SK-N-SH (cell line): ENCODE results near the gene USP34. TPM values are rescaled to one million over a fixed set of nuclear protein-coding genes. Genes with fewer than 3 reads are reported as not detected.
"Not testable (repeated sequence)": the region's sequence is repeated elsewhere in the genome, so short reads cannot be mapped to it uniquely, and the experiment has no call there.

ENCODE experiments used
- CTCF ChIA-PET: fragments of 300-600, 350-600 bp; formaldehyde crosslinking; extraction: SDS; loops from one replicate; lab custom pipeline; 2021; lab: Yijun Ruan, JAX
- POLR2A ChIA-PET: fragments of 350-600 bp; sonication (Branson Sonifier 250); formaldehyde crosslinking; extraction: SDS; loops from one replicate; lab custom pipeline; 2020; ENCODE audit warnings: antibody characterized with exemption, inconsistent platforms; lab: Yijun Ruan, JAX
- DNase-seq: peaks from one replicate; pipeline ENCODE4 v3.0.0; 2012
- H2AFZ ChIP-seq: fragments of 200-600 bp; sonication (generic); 2 replicates; pipeline ENCODE4 v1.8.1; 2016; ENCODE audit warnings: antibody characterized with exemption, mild to moderate bottlenecking, low read depth
- H3F3A ChIP-seq: fragments of 200-600 bp; sonication (generic); replicated peaks from 2 replicates; pipeline ENCODE3; 2016; ENCODE audit warnings: antibody characterized with exemption, mild to moderate bottlenecking; ENCODE audit not compliant: insufficient read depth
- H3K27ac ChIP-seq, 2 experiments: fragments of 200-500 bp in 1 of 2; fragments of 200-600 bp in 1 of 2; sonication (Bioruptor generic) in 1 of 2; sonication (generic), shearing (Covaris generic) in 1 of 2; 2 replicates each; pipeline versions ENCODE4 v1.5.1 to v1.6.1; 2014 to 2016; ENCODE audit warnings: low read depth in 2 of 2, inconsistent platforms in 1 of 2, low read length in 1 of 2, mild to moderate bottlenecking in 1 of 2, mixed read lengths in 1 of 2
- H3K27me3 ChIP-seq: fragments of 200-600 bp; sonication (generic), shearing (Covaris generic); 2 replicates; pipeline ENCODE4 v1.6.1; 2016; ENCODE audit warnings: mixed run types; ENCODE audit not compliant: insufficient read depth
- H3K36me3 ChIP-seq, 2 experiments: fragments of 200-500 bp in 1 of 2; fragments of 200-600 bp in 1 of 2; sonication (Bioruptor generic) in 1 of 2; sonication (generic) in 1 of 2; replicated peaks in 1 of 2; 2 replicates each; pipeline versions ENCODE3 to v1.5.1; 2014 to 2016; ENCODE audit warnings: low read length in 1 of 2, mild to moderate bottlenecking in 1 of 2; ENCODE audit not compliant: insufficient read depth in 2 of 2, control insufficient read depth in 1 of 2
- H3K4me1 ChIP-seq, 2 experiments: fragments of 200-500 bp in 1 of 2; fragments of 200-600 bp in 1 of 2; sonication (Bioruptor generic) in 1 of 2; sonication (generic), shearing (Covaris generic) in 1 of 2; 2 replicates each; pipeline versions ENCODE4 v1.5.1 to v1.6.1; 2014 to 2016; ENCODE audit warnings: low read depth in 1 of 2, low read length in 1 of 2, mixed run types in 1 of 2; ENCODE audit not compliant: insufficient read depth in 2 of 2, control insufficient read depth in 1 of 2
- H3K4me2 ChIP-seq: fragments of 200-600 bp; sonication (generic), shearing (Covaris generic); 2 replicates; pipeline ENCODE4 v1.6.1; 2017; ENCODE audit warnings: mixed run types
- H3K4me3 ChIP-seq, 2 experiments: fragments of 200-500 bp in 1 of 2; fragments of 200-600 bp in 1 of 2; sonication (Bioruptor generic) in 1 of 2; sonication (generic), shearing (Covaris generic) in 1 of 2; 2 replicates each; pipeline versions ENCODE4 v1.5.1 to v1.8.1; 2014 to 2016; ENCODE audit warnings: low read depth in 2 of 2, inconsistent platforms in 1 of 2, low read length in 1 of 2, mild to moderate bottlenecking in 1 of 2, mixed read lengths in 1 of 2, moderate library complexity in 1 of 2
- H3K79me2 ChIP-seq: fragments of 200-600 bp; sonication (generic); 2 replicates; pipeline ENCODE4 v1.8.1; 2017; ENCODE audit warnings: mild to moderate bottlenecking; ENCODE audit not compliant: insufficient read depth
- H3K9ac ChIP-seq: fragments of 200-600 bp; sonication (generic); 2 replicates; pipeline ENCODE4 v1.6.1; 2017; ENCODE audit warnings: mixed run types
- H3K9me2 ChIP-seq: fragments of 200-600 bp; sonication (generic); 2 replicates; pipeline ENCODE4 v1.6.1; 2017; ENCODE audit warnings: mixed run types
- H3K9me3 ChIP-seq: fragments of 200-600 bp; sonication (generic); 2 replicates; pipeline ENCODE4 v1.6.1; 2017; ENCODE audit warnings: mixed run types, mild to moderate bottlenecking, moderate library complexity
- H4K20me1 ChIP-seq: fragments of 200-600 bp; sonication (generic); 2 replicates; pipeline ENCODE4 v1.6.1; 2017; ENCODE audit warnings: mild to moderate bottlenecking, mixed run types; ENCODE audit not compliant: insufficient read depth
- CHD2 ChIP-seq: fragments of 150-350 bp; IDR thresholded peaks from 2 replicates; pipeline ENCODE4 v1.6.1; 2018; ENCODE audit warnings: low read length; ENCODE audit not compliant: partially characterized antibody
- EP300 ChIP-seq, 2 experiments: IDR thresholded peaks; 2 replicates each; pipeline versions ENCODE4 v1.4.0 to v1.6.1; 2012; ENCODE audit warnings: borderline replicate concordance in 1 of 2, low read depth in 1 of 2, low read length in 1 of 2
- FOSL2 ChIP-seq: IDR thresholded peaks from 2 replicates; pipeline ENCODE4 v1.4.0; 2012; ENCODE audit warnings: low read depth, mild to moderate bottlenecking, moderate library complexity, borderline replicate concordance
- FOXM1 ChIP-seq: IDR thresholded peaks from 2 replicates; pipeline ENCODE4 v1.4.0; 2012; ENCODE audit warnings: low read depth, mild to moderate bottlenecking
- GATA2 ChIP-seq: sonication (generic); formaldehyde crosslinking; IDR thresholded peaks from 2 replicates; pipeline ENCODE4 v1.5.0; 2020; ENCODE audit warnings: mild to moderate bottlenecking, missing genetic modification reagents
- MEF2A ChIP-seq: IDR thresholded peaks from 2 replicates; pipeline ENCODE4 v1.4.0; 2012; ENCODE audit warnings: low read depth, borderline replicate concordance
- MXI1 ChIP-seq: IDR thresholded peaks from 2 replicates; pipeline ENCODE4 v1.6.1; 2012; ENCODE audit warnings: mild to moderate bottlenecking, low read depth, low read length, improper control_type of control experiment
- NRF1 ChIP-seq: IDR thresholded peaks from 2 replicates; pipeline ENCODE4 v1.6.1; 2012; ENCODE audit warnings: low read depth, mild to moderate bottlenecking, low read length
- PBX3 ChIP-seq: IDR thresholded peaks from 2 replicates; pipeline ENCODE4; 2012
- POLR2AphosphoS5 ChIP-seq: IDR thresholded peaks from 2 replicates; pipeline ENCODE4 v1.6.1; 2012; ENCODE audit warnings: low read depth, low read length
- RCOR1 ChIP-seq: fragments of 150-350 bp; IDR thresholded peaks from 2 replicates; pipeline ENCODE4 v1.6.1; 2017; ENCODE audit warnings: antibody characterized with exemption, low read length
- RFX5 ChIP-seq: IDR thresholded peaks from 2 replicates; pipeline ENCODE4 v1.6.1; 2012; ENCODE audit warnings: mild to moderate bottlenecking, improper control_type of control experiment, low read length
- SIN3A ChIP-seq: IDR thresholded peaks from 2 replicates; pipeline ENCODE4 v1.6.1; 2012; ENCODE audit warnings: low read depth, mild to moderate bottlenecking, low read length, moderate library complexity, borderline replicate concordance
- SMC3 ChIP-seq: IDR thresholded peaks from 2 replicates; pipeline ENCODE4 v1.6.1; 2012; ENCODE audit warnings: low read depth, low read length, improper control_type of control experiment
- TEAD4 ChIP-seq: IDR thresholded peaks from 2 replicates; pipeline ENCODE4 v1.4.0; 2012; ENCODE audit warnings: mild to moderate bottlenecking, borderline replicate concordance; ENCODE audit not compliant: insufficient read depth
- ZBTB33 ChIP-seq: IDR thresholded peaks from 2 replicates; pipeline ENCODE4 v1.4.0; 2012; ENCODE audit warnings: low read depth, borderline replicate concordance
- WGBS: methylation state at CpG from one replicate; pipeline ENCODE4 v1.1.6; 2017; ENCODE audit warnings: low lambda C conversion rate; 5-methylcytosine and 5-hydroxymethylcytosine counted together
- polyA plus RNA-seq, 3 experiments: library from polyadenylated mRNA; depleted of rRNA; stranded (reverse); fragments of >200 nt; gene quantifications; 2 replicates each; pipeline ENCODE4 v1.2.3, GENCODE V29; 2012
- TF ChIP-seq, protein P1 (sequence below): IDR thresholded peaks from 2 replicates; pipeline ENCODE4 v1.4.0; 2012; ENCODE audit warnings: low read depth, borderline replicate concordance

Gene USP34
- polyA plus RNA-seq, 1 of the 3 experiments (the other 2 are of a cell fraction), result 31.4 TPM

- no peaks in the 10 kb centered on the region for H3K9me2 ChIP-seq
- H3F3A ChIP-seq, result peaks cover 4% of the 10 kb centered on the region
- no peaks in the 10 kb centered on the region for H3K4me1 ChIP-seq
- no peak overlapping the region for H3K4me3 ChIP-seq
- peaks cover 23 to 30% of the 10 kb centered on the region in 2 experiments for H3K36me3 ChIP-seq
- no peak overlapping the region for H3K27ac ChIP-seq
- no peaks in the 10 kb centered on the region for H4K20me1 ChIP-seq
- H3K79me2 ChIP-seq, result no peaks in the 10 kb centered on the region
- no peaks in the 10 kb centered on the region for H3K9me3 ChIP-seq
- TF ChIP-seq PBX3 (no peak), MEF2A (no peak), EP300 (IDR thresholded peaks at IDR 0.05; ENCODE audit: borderline replicate concordance in 1 of 2, low read depth in 1 of 2, low read length in 1 of 2) (no peak), CHD2 (no peak), SIN3A (no peak), FOSL2 (no peak), POLR2AphosphoS5 (no peak)
- ChIA-PET POLR2A (interaction anchor here (1.0 kb wide), 1 partner anchor 11 kb away, joined by 3 read pairs; no protein-coding TSS in a partner anchor), CTCF (no interaction called here)
- WGBS, result 93% methylated on average over 3 of the region's 3 CpGs
- H3K9ac ChIP-seq, result no peak overlapping the region
- H2AFZ ChIP-seq, result no peak overlapping the region
- H3K27me3 ChIP-seq, result no peaks in the 10 kb centered on the region
- no peak for DNase-seq
- no peak overlapping the region for H3K4me2 ChIP-seq
Measured at GRCh38 chr2:61165946-61166345, 304.9 kb downstream of the USP34 start.

DNA sequence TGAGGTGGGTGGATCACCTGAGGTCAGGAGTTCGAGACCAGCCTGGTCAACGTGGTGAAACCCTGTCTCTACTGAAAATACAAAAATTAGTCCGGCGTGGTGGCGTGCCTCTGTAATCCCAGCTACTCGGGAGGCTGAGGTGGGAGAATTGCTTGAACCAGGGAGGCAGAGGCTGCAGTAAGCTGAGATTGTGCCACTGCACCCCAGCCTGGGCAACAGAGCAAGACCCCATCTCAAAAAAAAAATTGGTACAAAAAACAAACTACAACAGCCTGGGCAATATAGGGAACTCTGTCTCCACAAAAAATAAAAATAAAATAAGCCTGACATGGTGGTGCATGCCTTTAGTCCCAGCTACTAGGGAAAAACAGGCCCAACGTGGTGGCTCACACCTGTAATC, 305.8 kb downstream of the USP34 start:
- H3K27me3 ChIP-seq, CTCF ChIA-PET: not testable (repeated sequence)

DNA sequence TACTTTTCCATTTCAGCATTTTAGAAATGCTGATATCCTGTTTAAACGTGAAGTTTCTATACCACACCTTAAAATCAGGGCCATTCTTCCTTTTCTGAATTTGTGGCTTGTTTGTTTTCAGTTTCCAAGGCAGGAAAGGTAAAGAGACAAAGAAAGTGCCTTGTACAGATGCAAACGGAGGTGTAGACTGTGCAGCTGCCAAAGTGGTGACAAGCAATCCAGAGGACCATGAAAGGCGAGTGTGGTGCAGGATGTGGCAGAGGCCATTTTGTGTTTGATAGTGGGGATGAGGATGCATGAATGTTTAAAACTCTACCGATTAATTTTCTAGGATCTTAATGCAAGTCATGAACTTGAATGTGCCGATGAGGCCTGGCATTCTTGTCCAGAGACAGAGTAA, 308.2 kb downstream of the USP34 start:
- Histone ChIP-seq H3K9me3 (no peaks in the 10 kb centered on the region), H3F3A (no peaks in the 10 kb centered on the region), H3K79me2 (no peaks in the 10 kb centered on the region), H2AFZ (no peak overlapping the region), H3K4me1 (no peaks in the 10 kb centered on the region), H3K27ac (no peak overlapping the region), H3K36me3 (peaks cover 23 to 50% of the 10 kb centered on the region in 2 experiments), H3K4me2 (no peak overlapping the region), H3K4me3 (no peak overlapping the region), H3K27me3 (no peaks in the 10 kb centered on the region), H3K9me2 (no peaks in the 10 kb centered on the region), H4K20me1 (no peaks in the 10 kb centered on the region), H3K9ac (no peak overlapping the region)
- no peak for DNase-seq
- POLR2A ChIA-PET, result no interaction called here
- CTCF ChIA-PET, result interaction anchor here (1.2 kb wide), 1 partner anchor 27 kb away, joined by 3 read pairs; no protein-coding TSS in a partner anchor
- TF ChIP-seq FOXM1 (no peak), MXI1 (no peak), NRF1 (no peak), EP300 (IDR thresholded peaks at IDR 0.05; ENCODE audit: borderline replicate concordance in 1 of 2, low read depth in 1 of 2, low read length in 1 of 2) (no peak), TEAD4 (no peak), RCOR1 (no peak), CHD2 (no peak), SMC3 (no peak), RFX5 (no peak), ZBTB33 (no peak), GATA2 (CRISPR knock-in tag) (no peak)
- TF ChIP-seq, protein P1, sequence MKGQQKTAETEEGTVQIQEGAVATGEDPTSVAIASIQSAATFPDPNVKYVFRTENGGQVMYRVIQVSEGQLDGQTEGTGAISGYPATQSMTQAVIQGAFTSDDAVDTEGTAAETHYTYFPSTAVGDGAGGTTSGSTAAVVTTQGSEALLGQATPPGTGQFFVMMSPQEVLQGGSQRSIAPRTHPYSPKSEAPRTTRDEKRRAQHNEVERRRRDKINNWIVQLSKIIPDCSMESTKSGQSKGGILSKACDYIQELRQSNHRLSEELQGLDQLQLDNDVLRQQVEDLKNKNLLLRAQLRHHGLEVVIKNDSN, result no peak
- 95% methylated on average over 5 of the region's 5 CpGs for WGBS

More for the DNA sequence above, 305.8 kb downstream of the USP34 start:
- H3K9ac ChIP-seq, H3K4me2 ChIP-seq, DNase-seq, H3F3A ChIP-seq, H3K4me3 ChIP-seq, H2AFZ ChIP-seq, H3K9me3 ChIP-seq, H3K4me1 ChIP-seq, H4K20me1 ChIP-seq, H3K27ac ChIP-seq, H3K9me2 ChIP-seq, H3K79me2 ChIP-seq: not testable (repeated sequence)
- POLR2A ChIA-PET, result interaction anchor here (1.0 kb wide), 1 partner anchor 12 kb away, joined by 3 read pairs; no protein-coding TSS in a partner anchor
- peaks cover 23 to 37% of the 10 kb centered on the region in 2 experiments for H3K36me3 ChIP-seq
- WGBS, result 96% methylated on average over 5 of the region's 7 CpGs
